ENCODE measurements around the gene PTPRD.

The PTPRD gene

GRCh38 chr9:8436786-8437185, 2176.0 kb downstream of the PTPRD start:
- Histone ChIP-seq H3K9me3 (ENCODE audit: control insufficient read depth, insufficient read depth, low read length) (no peaks in the 10 kb centered on the region), H3K27ac (ENCODE audit: low read depth, low read length) (no peak overlapping the region), H3K79me2 (ENCODE audit: control insufficient read depth, low read length) (no peaks in the 10 kb centered on the region), H3K4me2 (ENCODE audit: low read length) (no peak overlapping the region), H3K36me3 (ENCODE audit: control insufficient read depth, low read length) (no peaks in the 10 kb centered on the region), H3K4me3 (ENCODE audit: low read length) (no peak overlapping the region), H3K27me3 (ENCODE audit: control insufficient read depth, low read length) (no peaks in the 10 kb centered on the region), H3K4me1 (ENCODE audit: control insufficient read depth, low read length) (no peaks in the 10 kb centered on the region), H3F3A (ENCODE audit: control insufficient read depth, insufficient read depth) (no peaks in the 10 kb centered on the region), H4K20me1 (ENCODE audit: control insufficient read depth, insufficient read depth, low read depth, low read length) (no peaks in the 10 kb centered on the region), H3K9me2 (replicated peaks; ENCODE audit: control insufficient read depth, low read length) (no peaks in the 10 kb centered on the region)
- TF ChIP-seq EZH2phosphoT487 (IDR thresholded peaks at IDR 0.05; ENCODE audit: borderline replicate concordance, low read length): no peak
- TF ChIP-seq, protein P1, sequence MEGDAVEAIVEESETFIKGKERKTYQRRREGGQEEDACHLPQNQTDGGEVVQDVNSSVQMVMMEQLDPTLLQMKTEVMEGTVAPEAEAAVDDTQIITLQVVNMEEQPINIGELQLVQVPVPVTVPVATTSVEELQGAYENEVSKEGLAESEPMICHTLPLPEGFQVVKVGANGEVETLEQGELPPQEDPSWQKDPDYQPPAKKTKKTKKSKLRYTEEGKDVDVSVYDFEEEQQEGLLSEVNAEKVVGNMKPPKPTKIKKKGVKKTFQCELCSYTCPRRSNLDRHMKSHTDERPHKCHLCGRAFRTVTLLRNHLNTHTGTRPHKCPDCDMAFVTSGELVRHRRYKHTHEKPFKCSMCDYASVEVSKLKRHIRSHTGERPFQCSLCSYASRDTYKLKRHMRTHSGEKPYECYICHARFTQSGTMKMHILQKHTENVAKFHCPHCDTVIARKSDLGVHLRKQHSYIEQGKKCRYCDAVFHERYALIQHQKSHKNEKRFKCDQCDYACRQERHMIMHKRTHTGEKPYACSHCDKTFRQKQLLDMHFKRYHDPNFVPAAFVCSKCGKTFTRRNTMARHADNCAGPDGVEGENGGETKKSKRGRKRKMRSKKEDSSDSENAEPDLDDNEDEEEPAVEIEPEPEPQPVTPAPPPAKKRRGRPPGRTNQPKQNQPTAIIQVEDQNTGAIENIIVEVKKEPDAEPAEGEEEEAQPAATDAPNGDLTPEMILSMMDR (IDR thresholded peaks at IDR 0.05; ENCODE audit: low read depth, low read length, poor library complexity, severe bottlenecking): no peak

DNA sequence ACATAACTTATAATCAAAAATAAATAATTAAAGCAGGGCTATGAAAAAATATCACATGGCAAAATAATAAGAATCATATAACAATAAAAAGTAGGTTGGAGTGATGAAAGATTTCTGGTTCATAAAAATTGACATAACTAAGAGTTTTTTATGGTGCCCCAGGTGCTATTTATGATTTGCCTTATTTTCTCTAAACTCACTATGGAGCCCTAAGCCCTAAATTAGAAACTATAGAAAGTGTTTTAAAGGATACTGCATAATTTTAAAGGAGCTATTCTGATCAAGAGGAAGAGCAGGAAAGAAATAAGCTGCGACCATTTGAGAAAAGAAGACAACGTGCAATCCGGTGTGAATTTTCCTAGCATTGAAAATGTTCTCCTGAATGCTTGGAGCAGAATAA, 2178.2 kb downstream of the PTPRD start:
- Histone ChIP-seq H3K36me3 (ENCODE audit: control insufficient read depth, low read length) (no peaks in the 10 kb centered on the region), H3K4me3 (ENCODE audit: low read length) (no peak overlapping the region), H3K4me2 (ENCODE audit: low read length) (no peak overlapping the region), H3K9me2 (replicated peaks; ENCODE audit: control insufficient read depth, low read length) (no peaks in the 10 kb centered on the region), H3K4me1 (ENCODE audit: control insufficient read depth, low read length) (no peaks in the 10 kb centered on the region), H3K9me3 (ENCODE audit: control insufficient read depth, insufficient read depth, low read length) (no peaks in the 10 kb centered on the region), H3F3A (ENCODE audit: control insufficient read depth, insufficient read depth) (no peaks in the 10 kb centered on the region), H4K20me1 (ENCODE audit: control insufficient read depth, insufficient read depth, low read depth, low read length) (no peaks in the 10 kb centered on the region), H3K27me3 (ENCODE audit: control insufficient read depth, low read length) (no peaks in the 10 kb centered on the region), H3K27ac (ENCODE audit: low read depth, low read length) (no peak overlapping the region), H3K79me2 (ENCODE audit: control insufficient read depth, low read length) (no peaks in the 10 kb centered on the region)
- no peak for TF ChIP-seq EZH2phosphoT487 (IDR thresholded peaks at IDR 0.05; ENCODE audit: borderline replicate concordance, low read length)
- TF ChIP-seq, protein P1 (IDR thresholded peaks at IDR 0.05; ENCODE audit: low read depth, low read length, poor library complexity, severe bottlenecking): no peak

- no peak overlapping the region for H3K4me3 ChIP-seq (ENCODE audit: low read length)
- H3K79me2 ChIP-seq (ENCODE audit: control insufficient read depth, low read length): no peaks in the 10 kb centered on the region
- H3K27ac ChIP-seq (ENCODE audit: low read depth, low read length): no peak overlapping the region
- no peak for TF ChIP-seq EZH2phosphoT487 (IDR thresholded peaks at IDR 0.05; ENCODE audit: borderline replicate concordance, low read length)
- TF ChIP-seq, protein P1 (IDR thresholded peaks at IDR 0.05; ENCODE audit: low read depth, low read length, poor library complexity, severe bottlenecking): no peak
- no peaks in the 10 kb centered on the region for H4K20me1 ChIP-seq (ENCODE audit: control insufficient read depth, insufficient read depth, low read depth, low read length)
- no peaks in the 10 kb centered on the region for H3K9me2 ChIP-seq (replicated peaks; ENCODE audit: control insufficient read depth, low read length)
- H3K9me3 ChIP-seq (ENCODE audit: control insufficient read depth, insufficient read depth, low read length): no peaks in the 10 kb centered on the region
- no peaks in the 10 kb centered on the region for H3K27me3 ChIP-seq (ENCODE audit: control insufficient read depth, low read length)
- no peaks in the 10 kb centered on the region for H3K36me3 ChIP-seq (ENCODE audit: control insufficient read depth, low read length)
- no peak overlapping the region for H3K4me2 ChIP-seq (ENCODE audit: low read length)
- H3K4me1 ChIP-seq (ENCODE audit: control insufficient read depth, low read length): no peaks in the 10 kb centered on the region
- no peaks in the 10 kb centered on the region for H3F3A ChIP-seq (ENCODE audit: control insufficient read depth, insufficient read depth)
Measured at GRCh38 chr9:8432224-8432623, 2180.6 kb downstream of the PTPRD start.

DNA sequence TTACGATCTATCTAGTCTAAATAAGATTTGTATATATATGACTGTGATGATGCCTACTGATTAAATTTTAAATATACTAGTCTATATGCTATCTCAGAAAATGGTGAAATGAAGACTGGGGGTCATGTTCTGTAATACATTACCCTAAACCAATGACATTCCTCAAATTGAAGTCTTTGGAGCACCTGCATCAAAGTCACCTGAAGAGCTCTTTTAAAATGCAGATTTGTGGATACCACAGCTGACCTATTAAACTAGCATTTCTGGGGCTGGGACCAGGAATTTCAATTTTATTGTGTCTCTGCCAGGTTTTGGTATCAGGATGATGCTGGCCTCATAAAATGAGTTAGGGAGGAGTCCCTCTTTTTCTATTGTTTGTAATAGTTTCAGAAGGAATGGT, 2181.3 kb downstream of the PTPRD start:
- Histone ChIP-seq H3F3A (ENCODE audit: control insufficient read depth, insufficient read depth) (no peaks in the 10 kb centered on the region), H3K4me2 (ENCODE audit: low read length) (no peak overlapping the region), H4K20me1 (ENCODE audit: control insufficient read depth, insufficient read depth, low read depth, low read length) (no peaks in the 10 kb centered on the region), H3K9me2 (replicated peaks; ENCODE audit: control insufficient read depth, low read length) (no peaks in the 10 kb centered on the region), H3K79me2 (ENCODE audit: control insufficient read depth, low read length) (no peaks in the 10 kb centered on the region), H3K27ac (ENCODE audit: low read depth, low read length) (no peak overlapping the region), H3K9me3 (ENCODE audit: control insufficient read depth, insufficient read depth, low read length) (no peaks in the 10 kb centered on the region), H3K4me3 (ENCODE audit: low read length) (no peak overlapping the region), H3K4me1 (ENCODE audit: control insufficient read depth, low read length) (no peaks in the 10 kb centered on the region), H3K27me3 (ENCODE audit: control insufficient read depth, low read length) (no peaks in the 10 kb centered on the region), H3K36me3 (ENCODE audit: control insufficient read depth, low read length) (no peaks in the 10 kb centered on the region)
- no peak for TF ChIP-seq EZH2phosphoT487 (IDR thresholded peaks at IDR 0.05; ENCODE audit: borderline replicate concordance, low read length)
- TF ChIP-seq, protein P1 (IDR thresholded peaks at IDR 0.05; ENCODE audit: low read depth, low read length, poor library complexity, severe bottlenecking): no peak

Measured in DOHH2 (cell line).